HG03039 (cell line): ENCODE results near the gene DYNLT2B.
"Not testable (repeated sequence)": the region's sequence is repeated elsewhere in the genome, so short reads cannot be mapped to it uniquely, and the experiment has no call there.

ENCODE experiments used
- ATAC-seq: cut with Tn5 transposase; IDR thresholded peaks from one replicate; pipeline ENCODE4 v1.9.1; 2021; ENCODE audit warnings: mild to moderate bottlenecking, moderate library complexity; ENCODE audit not compliant: unreplicated experiment

The DYNLT2B gene

DNA sequence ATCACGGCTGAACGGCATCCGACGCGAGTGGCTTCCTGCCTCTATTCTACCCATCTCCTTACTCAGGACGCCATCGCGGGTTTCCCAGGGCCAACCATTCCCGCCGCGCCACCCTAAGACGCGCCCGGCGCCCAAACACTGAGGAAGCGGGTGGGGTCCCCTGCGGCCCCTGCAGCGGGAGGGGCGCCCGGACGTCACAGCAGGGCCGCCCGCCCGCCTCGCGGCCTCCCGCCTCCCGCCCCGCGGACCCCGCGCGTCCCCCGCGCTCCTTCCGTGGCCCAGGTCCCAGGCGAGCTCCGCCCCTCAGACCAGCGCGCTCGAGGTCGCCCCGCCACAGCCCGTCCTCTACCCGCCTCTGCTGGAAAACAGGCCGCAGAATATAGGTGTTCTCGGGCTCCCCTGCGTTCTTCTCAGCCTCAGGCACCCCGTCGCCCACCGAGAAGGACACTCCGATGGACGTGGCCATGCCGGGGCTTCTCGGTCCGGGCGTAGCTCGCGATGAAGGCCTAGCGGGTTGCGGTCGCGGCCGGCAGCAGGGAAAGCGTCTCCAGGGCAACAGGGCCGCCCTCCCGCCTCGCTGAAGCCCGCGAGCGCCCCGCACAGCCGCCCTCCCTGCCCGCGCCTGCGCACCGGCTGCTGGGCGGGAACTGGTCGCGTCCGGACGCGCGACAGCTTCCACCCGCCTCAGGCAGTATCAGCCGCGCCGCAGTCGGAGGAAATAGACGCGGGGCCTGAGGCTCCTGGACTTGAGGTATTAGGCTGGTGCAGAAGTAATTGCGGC lies at the start of gene DYNLT2B:
TSS of gene DYNLT2B (minus strand) at position 554 of the 781 bp plus-strand sequence. CDS start at position 466, 88 bp downstream.
- peak; percentile 83 for ATAC-seq

DNA sequence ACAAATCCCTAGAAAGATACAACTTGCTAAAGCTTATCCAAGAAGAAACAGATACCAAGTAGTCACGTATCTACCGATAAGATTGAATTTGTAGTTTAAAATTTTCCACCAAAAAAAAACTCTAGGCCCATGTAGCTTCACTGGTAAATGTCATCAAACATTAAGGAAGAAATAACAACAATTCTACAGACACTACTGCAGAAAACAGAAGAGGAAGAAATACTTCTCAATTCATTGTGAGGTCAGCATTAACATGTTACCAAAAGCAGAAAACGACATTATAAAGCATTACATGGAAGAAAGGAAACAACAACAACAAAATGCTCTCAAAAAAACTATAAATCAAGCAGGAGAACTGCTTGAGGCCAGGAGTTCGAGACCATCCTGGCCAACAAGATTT lies 47.7 kb upstream of the DYNLT2B start:
- no peak for ATAC-seq

GRCh38 chr3:196360586-196360985 lies 42.5 kb upstream of the DYNLT2B start:
- no peak for ATAC-seq

GRCh38 chr3:196358540-196358939 lies 40.5 kb upstream of the DYNLT2B start:
- ATAC-seq, result not testable (repeated sequence)

DNA sequence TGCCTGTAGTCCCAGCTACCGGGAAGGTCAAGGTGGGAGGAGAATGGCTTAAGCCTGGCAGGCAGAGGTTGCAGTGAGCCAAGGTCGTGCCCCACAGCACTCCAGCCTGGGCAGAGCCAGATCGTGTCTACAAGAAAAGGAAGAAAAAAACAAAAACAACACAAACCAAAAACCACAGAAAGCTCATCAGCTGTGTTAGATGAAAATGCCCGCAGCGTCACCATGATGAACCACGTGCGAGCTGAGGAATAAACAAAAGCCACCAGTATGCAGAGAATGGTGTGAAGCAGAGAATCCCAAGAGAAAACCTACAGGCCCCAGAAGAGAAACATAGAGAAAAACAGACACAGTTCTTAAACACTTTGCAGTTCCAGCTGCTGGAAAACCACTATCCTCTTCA lies 39.9 kb upstream of the DYNLT2B start:
- no peak for ATAC-seq

DNA sequence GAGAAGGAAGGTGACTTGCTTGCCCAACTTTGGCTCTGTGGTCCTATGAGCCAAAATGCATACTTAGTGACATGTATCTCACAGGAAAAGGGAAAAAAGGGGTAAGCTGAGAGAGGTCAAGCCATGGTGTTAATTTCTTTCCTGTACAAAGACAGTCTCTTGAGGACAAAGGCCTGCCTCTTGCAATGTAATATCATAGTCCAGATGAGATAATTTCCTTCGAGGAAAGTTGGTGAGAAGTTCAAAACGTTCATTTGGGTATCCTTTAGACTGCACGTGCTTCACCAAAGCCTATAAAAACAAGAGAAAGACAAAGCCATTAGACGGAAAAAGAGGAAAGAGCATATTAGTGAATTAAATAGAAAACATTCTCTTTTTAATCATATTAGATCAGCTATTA lies 38.5 kb upstream of the DYNLT2B start:
- no peak for ATAC-seq

DNA sequence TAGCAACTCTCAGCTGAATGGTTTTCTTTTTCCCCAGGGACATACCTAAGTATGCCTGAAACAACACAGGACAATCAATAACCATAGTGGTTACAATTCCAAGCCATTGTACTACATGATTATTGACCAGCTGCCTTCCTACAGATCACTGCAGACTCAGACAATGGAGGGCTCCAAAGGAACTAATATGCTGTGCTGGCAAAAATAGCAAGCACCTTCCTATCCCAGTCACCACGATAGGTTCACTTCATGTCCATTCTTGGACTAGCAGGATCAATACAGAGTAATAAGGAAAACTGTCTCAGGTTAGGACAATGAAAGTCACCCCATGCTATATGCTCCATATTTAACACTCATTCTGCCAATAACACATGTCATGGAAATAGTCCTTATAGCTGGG lies 37.6 kb upstream of the DYNLT2B start:
- ATAC-seq, result no peak

- no peak for ATAC-seq
Observed at GRCh38 chr3:196354132-196354531, 36.1 kb upstream of the DYNLT2B start.

DNA sequence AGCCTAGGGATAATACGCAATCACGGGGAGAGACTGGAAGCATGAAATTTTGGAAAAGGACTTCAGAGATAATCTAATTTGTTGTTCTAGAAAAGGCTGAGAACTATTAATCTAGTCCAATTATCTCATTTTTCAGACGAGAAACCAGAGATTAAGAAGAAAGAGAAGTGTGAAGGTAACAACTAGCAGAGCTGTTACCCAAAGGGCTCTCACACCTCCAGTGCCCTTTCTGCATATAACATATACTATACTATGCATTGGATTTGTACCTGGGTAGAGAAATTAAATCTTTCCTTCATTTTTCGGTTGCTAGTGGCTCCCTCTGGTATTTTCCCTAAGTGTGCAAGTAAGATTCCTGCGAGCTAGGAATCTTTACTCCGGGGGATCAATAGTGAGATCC lies 33.5 kb upstream of the DYNLT2B start:
- no peak for ATAC-seq

- ATAC-seq, result no peak
Observed at GRCh38 chr3:196350067-196350466, 32.0 kb upstream of the DYNLT2B start.

DNA sequence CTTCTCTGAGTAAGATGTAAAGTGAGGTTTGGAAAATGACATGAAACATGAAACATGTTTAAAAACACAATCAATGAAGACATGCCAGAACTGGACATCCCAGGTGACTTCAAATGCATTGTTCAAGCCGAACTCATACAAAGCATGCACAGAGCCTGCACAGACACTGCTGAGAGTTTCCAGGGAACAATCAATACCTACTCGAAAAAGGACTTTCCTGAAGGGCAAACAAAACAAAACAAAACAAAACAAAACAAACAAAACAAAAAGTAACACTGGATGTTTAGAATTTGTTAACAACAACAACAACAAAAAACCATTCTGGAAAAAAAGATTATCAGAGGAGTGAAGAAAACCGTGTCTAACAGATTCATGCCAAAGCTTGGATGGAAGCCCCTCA lies 30.7 kb upstream of the DYNLT2B start:
- no peak for ATAC-seq

DNA sequence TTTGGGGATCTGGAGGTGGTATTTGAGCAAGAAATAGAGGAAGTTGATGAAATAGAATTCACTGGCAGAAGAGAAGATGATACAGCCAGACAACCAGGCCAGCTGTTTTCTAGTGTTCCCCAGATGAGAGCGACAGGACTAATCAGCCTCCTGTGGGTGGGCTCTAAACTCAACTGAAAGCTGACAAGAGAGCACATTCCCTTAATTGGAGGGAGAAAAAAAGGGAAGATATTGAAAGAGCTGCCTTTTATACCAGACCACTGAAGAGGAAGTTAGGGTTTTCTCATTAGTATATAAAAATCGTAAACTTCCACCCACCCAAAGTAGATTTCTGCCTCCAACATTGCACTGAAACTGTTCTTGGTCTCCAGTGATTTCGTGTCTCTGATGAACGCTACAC lies 26.6 kb upstream of the DYNLT2B start:
- no peak for ATAC-seq

GRCh38 chr3:196343917-196344316 lies 25.9 kb upstream of the DYNLT2B start:
- ATAC-seq, result not testable (repeated sequence)

GRCh38 chr3:196341137-196341536 lies 23.1 kb upstream of the DYNLT2B start:
- no peak for ATAC-seq

DNA sequence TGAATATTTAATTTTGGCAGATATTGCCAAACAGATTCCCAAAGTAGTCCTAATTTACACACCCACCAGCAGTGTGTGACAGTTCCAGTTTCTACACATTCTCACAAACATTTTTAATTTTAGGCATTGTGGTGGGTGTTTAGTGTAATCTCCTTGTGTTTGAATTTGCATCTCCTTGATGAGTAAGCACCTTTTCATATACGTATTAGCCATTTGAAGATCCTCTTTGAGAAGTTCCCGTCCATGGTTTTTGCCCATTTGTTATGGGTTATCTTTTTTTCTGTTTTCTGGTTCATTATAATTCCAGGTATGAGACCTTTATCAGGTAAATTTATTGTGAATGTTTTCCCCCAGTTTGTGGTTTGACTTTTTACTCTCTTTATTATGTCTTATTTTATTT lies 22.4 kb upstream of the DYNLT2B start:
- no peak for ATAC-seq

DNA sequence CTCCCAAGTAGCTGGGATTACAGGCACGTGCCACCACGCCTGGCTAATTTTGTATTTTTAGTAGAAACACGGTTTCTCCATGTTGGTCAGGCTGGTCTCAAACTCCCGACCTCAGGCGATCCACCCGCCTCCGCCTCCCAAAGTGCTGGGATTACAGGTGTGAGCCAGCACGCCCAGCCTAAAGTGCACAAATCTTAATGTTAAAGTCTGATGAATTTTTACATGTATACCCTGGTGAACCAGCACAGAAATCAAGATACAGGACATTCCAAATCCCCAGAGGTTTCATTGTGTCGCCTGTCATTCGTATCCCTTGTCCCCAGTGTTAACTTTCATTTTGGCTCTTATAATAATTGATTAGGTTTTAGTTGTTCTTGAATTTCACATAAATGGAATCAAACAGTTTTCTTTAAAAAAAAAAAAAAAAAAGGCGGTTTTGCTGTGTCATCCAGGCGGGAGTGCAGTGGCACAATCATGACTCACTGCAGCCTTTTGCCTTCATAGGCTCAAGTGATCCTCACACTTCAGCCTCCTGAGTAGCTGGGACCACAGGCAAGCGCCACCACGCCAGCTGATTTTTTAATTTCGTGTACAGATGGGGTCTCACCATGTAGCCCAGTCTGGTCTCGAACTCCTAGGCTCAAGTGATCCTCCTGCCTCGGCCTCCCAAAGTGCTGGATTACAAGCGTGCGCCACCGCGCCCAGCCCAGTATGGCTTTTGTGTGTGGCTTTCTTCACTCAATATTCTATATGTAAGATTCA lies 21.6 kb upstream of the DYNLT2B start:
- no peak for ATAC-seq

- no peak for ATAC-seq
Observed at GRCh38 chr3:196339044-196339443, 21.0 kb upstream of the DYNLT2B start.

GRCh38 chr3:196336319-196337145 lies 18.5 kb upstream of the DYNLT2B start:
- no peak for ATAC-seq

DNA sequence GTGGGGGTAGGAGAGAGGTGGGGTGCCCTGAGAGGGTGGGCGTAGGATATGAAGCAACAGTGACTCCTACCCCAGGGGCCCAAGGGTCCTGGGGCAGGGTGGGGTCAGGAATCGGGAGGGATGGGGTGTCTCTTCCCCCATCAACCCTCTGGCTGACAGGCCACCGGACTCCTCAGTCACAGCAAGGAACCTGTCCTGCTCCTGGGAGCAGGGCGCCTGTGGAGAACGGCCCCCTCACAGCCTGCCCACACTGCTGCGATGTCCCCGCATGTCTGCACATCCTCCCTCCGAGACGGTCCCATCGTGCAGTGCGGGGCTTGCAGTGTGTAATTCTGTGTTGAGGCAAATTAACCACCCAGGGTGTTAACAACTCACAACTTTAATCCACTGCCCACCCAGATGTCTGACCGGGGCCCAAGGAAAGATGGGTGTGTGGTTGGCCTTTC lies 17.5 kb upstream of the DYNLT2B start:
- ATAC-seq, result no peak

GRCh38 chr3:196334982-196335381 lies 16.9 kb upstream of the DYNLT2B start:
- ATAC-seq, result no peak

DNA sequence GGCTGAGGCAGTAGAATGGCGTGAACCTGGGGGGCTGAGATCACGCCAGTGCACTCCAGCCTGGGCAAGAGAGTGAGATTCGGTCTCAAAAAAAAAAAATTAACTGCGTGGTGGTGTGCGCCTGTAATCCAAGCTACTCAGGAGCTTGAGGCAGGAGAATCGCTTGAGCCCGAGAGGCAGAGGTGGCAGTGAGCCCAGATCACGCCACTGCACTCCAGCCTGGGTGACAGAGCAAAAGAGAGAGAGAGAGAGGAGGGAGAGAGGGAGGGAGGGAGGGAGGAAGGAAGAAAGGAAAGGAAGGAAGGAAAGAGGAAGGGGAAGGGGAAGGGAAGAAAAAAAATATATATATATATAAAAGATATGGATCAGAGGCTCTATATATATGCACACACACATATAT lies 14.1 kb upstream of the DYNLT2B start:
- no peak for ATAC-seq
